DND-41 (cell line): Measurements from ENCODE around the gene MYEF2.

ENCODE experiments used
- ATAC-seq: fragments of 200-7000 bp; cut with Tn5 transposase; 3 replicates; pipeline ENCODE4 v1.9.1; 2021; ENCODE audit warnings: low read depth; ENCODE audit not compliant: insufficient read depth
- DNase-seq: peaks from one replicate; pipeline ENCODE4 v3.0.0-alpha.2; 2020
- H2AFZ ChIP-seq: 2 replicates; pipeline ENCODE4 v1.6.0; 2012; ENCODE audit warnings: low read depth, low read length
- H3K27ac ChIP-seq: 2 replicates; pipeline ENCODE4 v1.5.1; 2012; ENCODE audit warnings: low read length, inconsistent platforms
- H3K27me3 ChIP-seq: fragments of 200-600 bp; sonication (generic); 2 replicates; pipeline ENCODE4 v1.6.0; 2012; ENCODE audit warnings: low read length, mild to moderate bottlenecking, inconsistent platforms; ENCODE audit not compliant: insufficient read depth, poor library complexity
- H3K36me3 ChIP-seq: 2 replicates; pipeline ENCODE4 v1.5.1; 2012; ENCODE audit warnings: low read length, inconsistent platforms; ENCODE audit not compliant: insufficient read depth
- H3K4me1 ChIP-seq: 2 replicates; pipeline ENCODE4 v1.5.1; 2012; ENCODE audit warnings: mild to moderate bottlenecking, low read length; ENCODE audit not compliant: insufficient read depth
- H3K4me2 ChIP-seq: 2 replicates; pipeline ENCODE4 v1.6.0; 2012; ENCODE audit warnings: mild to moderate bottlenecking, moderate library complexity, low read length, inconsistent platforms; ENCODE audit not compliant: insufficient read depth
- H3K4me3 ChIP-seq, 2 experiments: fragments of 200-600 bp in 1 of 2; shearing (Covaris generic) in 1 of 2; 2 replicates each; pipeline ENCODE4 v1.5.1; 2012 to 2016; ENCODE audit warnings: inconsistent platforms in 2 of 2, low read length in 2 of 2, mild to moderate bottlenecking in 2 of 2, low read depth in 1 of 2, moderate library complexity in 1 of 2
- H3K79me2 ChIP-seq: 2 replicates; pipeline ENCODE4 v1.6.0; 2012; ENCODE audit warnings: low read length, inconsistent platforms; ENCODE audit not compliant: insufficient read depth
- H3K9ac ChIP-seq: 2 replicates; pipeline ENCODE4 v1.6.0; 2012; ENCODE audit warnings: low read depth, mild to moderate bottlenecking, inconsistent platforms, low read length, moderate library complexity
- H3K9me3 ChIP-seq: 2 replicates; pipeline ENCODE4 v1.5.1; 2012; ENCODE audit warnings: low read length, moderate library complexity, mild to moderate bottlenecking, inconsistent platforms; ENCODE audit not compliant: insufficient read depth, severe bottlenecking
- H4K20me1 ChIP-seq: 2 replicates; pipeline ENCODE4 v1.6.0; 2012; ENCODE audit warnings: low read length; ENCODE audit not compliant: insufficient read depth
- EZH2 ChIP-seq: IDR thresholded peaks from 3 replicates; pipeline ENCODE4 v1.6.1; 2012; ENCODE audit warnings: borderline replicate concordance, low read depth, mild to moderate bottlenecking, moderate library complexity, low read length, inconsistent platforms; ENCODE audit not compliant: severe bottlenecking
- TF ChIP-seq, protein P1 (sequence below): IDR thresholded peaks from 2 replicates; pipeline ENCODE4 v1.5.1; 2012; ENCODE audit warnings: borderline replicate concordance, low read length, moderate library complexity, mild to moderate bottlenecking; ENCODE audit not compliant: poor library complexity, severe bottlenecking; ENCODE audit errors: extremely low read depth

Gene MYEF2

DNA sequence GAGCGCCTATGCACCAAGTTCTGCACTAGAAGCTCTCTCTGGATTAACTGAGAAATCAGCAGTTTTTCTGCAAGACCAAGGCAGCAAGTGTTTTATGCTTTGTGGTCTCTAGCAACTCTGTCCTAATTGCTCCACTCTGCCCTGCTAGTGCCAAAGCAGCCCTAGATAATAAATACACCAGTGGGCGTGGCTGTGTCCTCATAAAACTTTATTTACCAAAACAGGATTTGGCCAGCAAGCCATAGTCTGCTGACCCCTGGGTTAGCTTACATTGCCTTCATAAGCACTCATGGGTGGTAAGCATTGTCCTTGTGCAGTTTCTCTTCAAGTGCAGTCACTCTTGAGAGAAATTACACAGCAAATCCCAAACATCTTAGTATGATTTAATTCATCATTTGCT is 88.0 kb downstream of the MYEF2 start:
- Histone ChIP-seq H3K9ac (no peak overlapping the region), H3K27ac (no peak overlapping the region), H2AFZ (no peak overlapping the region), H3K4me3 (no peak overlapping the region), H3K79me2 (no peaks in the 10 kb centered on the region), H3K36me3 (no peaks in the 10 kb centered on the region), H3K9me3 (no peaks in the 10 kb centered on the region), H4K20me1 (no peaks in the 10 kb centered on the region), H3K4me2 (no peak overlapping the region), H3K27me3 (peaks cover 5% of the 10 kb centered on the region), H3K4me1 (no peaks in the 10 kb centered on the region)
- TF ChIP-seq EZH2, result no peak
- TF ChIP-seq, protein P1, sequence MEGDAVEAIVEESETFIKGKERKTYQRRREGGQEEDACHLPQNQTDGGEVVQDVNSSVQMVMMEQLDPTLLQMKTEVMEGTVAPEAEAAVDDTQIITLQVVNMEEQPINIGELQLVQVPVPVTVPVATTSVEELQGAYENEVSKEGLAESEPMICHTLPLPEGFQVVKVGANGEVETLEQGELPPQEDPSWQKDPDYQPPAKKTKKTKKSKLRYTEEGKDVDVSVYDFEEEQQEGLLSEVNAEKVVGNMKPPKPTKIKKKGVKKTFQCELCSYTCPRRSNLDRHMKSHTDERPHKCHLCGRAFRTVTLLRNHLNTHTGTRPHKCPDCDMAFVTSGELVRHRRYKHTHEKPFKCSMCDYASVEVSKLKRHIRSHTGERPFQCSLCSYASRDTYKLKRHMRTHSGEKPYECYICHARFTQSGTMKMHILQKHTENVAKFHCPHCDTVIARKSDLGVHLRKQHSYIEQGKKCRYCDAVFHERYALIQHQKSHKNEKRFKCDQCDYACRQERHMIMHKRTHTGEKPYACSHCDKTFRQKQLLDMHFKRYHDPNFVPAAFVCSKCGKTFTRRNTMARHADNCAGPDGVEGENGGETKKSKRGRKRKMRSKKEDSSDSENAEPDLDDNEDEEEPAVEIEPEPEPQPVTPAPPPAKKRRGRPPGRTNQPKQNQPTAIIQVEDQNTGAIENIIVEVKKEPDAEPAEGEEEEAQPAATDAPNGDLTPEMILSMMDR, result no peak
- DNase-seq (no peak), ATAC-seq (no peak)

DNA sequence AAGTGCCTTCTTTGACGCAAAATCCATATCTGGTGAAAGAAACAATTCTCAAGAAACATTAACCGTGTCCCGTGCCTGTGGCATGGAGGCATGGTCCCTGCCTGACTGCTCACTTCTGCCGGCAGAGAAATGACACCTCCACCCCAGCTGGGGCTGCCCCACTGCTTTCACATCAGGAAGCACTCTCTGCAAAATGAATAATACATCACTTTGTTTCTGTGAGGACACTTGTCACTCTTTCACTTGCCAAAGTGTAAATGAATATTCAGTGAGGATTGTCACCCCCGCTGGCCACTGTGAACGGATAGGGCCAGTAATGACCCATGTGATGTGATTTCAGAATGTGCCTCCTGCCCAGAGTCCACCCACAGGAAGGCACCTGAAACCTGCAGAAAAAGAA is 88.4 kb downstream of the MYEF2 start:
- Histone ChIP-seq H4K20me1 (no peaks in the 10 kb centered on the region), H3K4me1 (no peaks in the 10 kb centered on the region), H3K9me3 (no peaks in the 10 kb centered on the region), H3K4me2 (no peak overlapping the region), H3K4me3 (no peak overlapping the region), H3K27me3 (peaks cover 5% of the 10 kb centered on the region), H3K79me2 (no peaks in the 10 kb centered on the region), H3K9ac (no peak overlapping the region), H3K36me3 (no peaks in the 10 kb centered on the region), H3K27ac (no peak overlapping the region), H2AFZ (no peak overlapping the region)
- no peak for DNase-seq
- TF ChIP-seq, protein P1, result no peak
- TF ChIP-seq EZH2, result no peak
- no peak for ATAC-seq

DNA sequence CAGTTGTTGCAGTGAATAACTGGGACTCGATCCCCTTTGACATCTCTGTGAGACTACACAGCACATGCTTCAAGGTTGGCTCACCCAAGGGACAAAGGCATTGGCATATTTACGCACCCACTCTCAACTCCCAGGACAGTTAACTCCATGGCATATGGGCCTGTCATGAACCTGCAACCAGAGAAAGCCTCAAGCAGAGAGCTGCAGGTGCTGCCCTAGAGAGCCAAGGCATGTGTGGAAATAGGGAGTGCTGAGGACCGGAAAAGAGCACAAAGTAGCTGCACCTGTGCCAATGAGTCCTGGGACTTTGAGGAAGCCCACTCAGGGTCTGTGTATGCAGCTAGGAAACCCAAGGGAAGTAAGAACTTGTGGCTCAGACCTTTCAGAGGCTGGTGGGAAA is 90.3 kb downstream of the MYEF2 start:
- no peak overlapping the region for H3K27ac ChIP-seq
- H3K9ac ChIP-seq, result no peak overlapping the region
- peaks cover 5% of the 10 kb centered on the region for H3K27me3 ChIP-seq
- no peaks in the 10 kb centered on the region for H3K9me3 ChIP-seq
- DNase-seq (no peak), ATAC-seq (no peak)
- no peak overlapping the region for H2AFZ ChIP-seq
- H3K4me3 ChIP-seq, result no peak overlapping the region
- TF ChIP-seq, protein P1, result no peak
- TF ChIP-seq EZH2, result no peak
- no peaks in the 10 kb centered on the region for H4K20me1 ChIP-seq
- no peaks in the 10 kb centered on the region for H3K36me3 ChIP-seq
- H3K4me2 ChIP-seq, result no peak overlapping the region
- H3K4me1 ChIP-seq, result no peaks in the 10 kb centered on the region
- no peaks in the 10 kb centered on the region for H3K79me2 ChIP-seq

DNA sequence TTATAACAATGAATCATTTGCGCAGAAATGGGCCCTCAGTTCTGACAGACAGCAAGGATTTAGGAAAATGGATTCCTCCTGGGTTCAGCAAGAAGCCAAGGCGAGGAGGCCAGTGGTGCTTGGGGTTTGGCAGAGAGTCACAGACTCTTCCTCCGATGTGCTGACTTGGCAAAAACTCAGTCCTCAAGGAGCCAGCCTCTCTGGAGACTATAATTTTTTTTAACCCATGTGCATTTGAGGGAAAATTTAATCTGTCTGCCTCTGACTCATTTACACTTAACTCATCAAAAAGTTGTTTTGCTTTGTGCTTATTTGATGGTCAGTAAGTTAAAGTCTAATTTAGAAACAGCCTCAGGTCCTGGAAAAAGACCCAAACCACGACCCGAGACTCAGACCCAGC is 91.5 kb downstream of the MYEF2 start:
- H2AFZ ChIP-seq, result no peak overlapping the region
- H4K20me1 ChIP-seq, result no peaks in the 10 kb centered on the region
- no peak for DNase-seq
- no peak overlapping the region for H3K27ac ChIP-seq
- H3K4me3 ChIP-seq, result no peak overlapping the region
- H3K79me2 ChIP-seq, result no peaks in the 10 kb centered on the region
- no peak overlapping the region for H3K9ac ChIP-seq
- no peaks in the 10 kb centered on the region for H3K4me1 ChIP-seq
- H3K4me2 ChIP-seq, result no peak overlapping the region
- TF ChIP-seq, protein P1, result no peak
- no peak for TF ChIP-seq EZH2
- peaks cover 5% of the 10 kb centered on the region for H3K27me3 ChIP-seq
- H3K36me3 ChIP-seq, result no peaks in the 10 kb centered on the region
- H3K9me3 ChIP-seq, result no peaks in the 10 kb centered on the region
- ATAC-seq, result no peak
